GM23248 (cell line): ENCODE results near the gene GSDME. TPM values are rescaled to one million over a fixed set of nuclear protein-coding genes. Genes with fewer than 3 reads are reported as not detected.

Source experiments
- DNase-seq: peaks from one replicate; pipeline ENCODE4 v3.0.0-alpha.2; 2015
- H2AFZ ChIP-seq: fragments of 200-600 bp; sonication (generic); 2 replicates; pipeline ENCODE4 v1.6.1; 2016; ENCODE audit warnings: antibody characterized with exemption
- H3F3A ChIP-seq: fragments of 200-600 bp; sonication (generic); 2 replicates; pipeline ENCODE4 v1.6.1; 2016; ENCODE audit warnings: mild to moderate bottlenecking, antibody characterized with exemption, mixed run types; ENCODE audit not compliant: insufficient read depth
- H3K27ac ChIP-seq: fragments of 200-600 bp; sonication (generic); 2 replicates; pipeline ENCODE4 v1.5.1; 2016; ENCODE audit warnings: mild to moderate bottlenecking
- H3K27me3 ChIP-seq: fragments of 200-600 bp; sonication (generic); replicated peaks from 2 replicates; pipeline ENCODE4 v1.6.1; 2016; ENCODE audit warnings: mild to moderate bottlenecking; ENCODE audit not compliant: insufficient read depth
- H3K36me3 ChIP-seq: fragments of 200-600 bp; sonication (generic); 2 replicates; pipeline ENCODE4 v1.6.1; 2016; ENCODE audit warnings: low read depth, mild to moderate bottlenecking
- H3K4me1 ChIP-seq: fragments of 200-600 bp; sonication (generic); 2 replicates; pipeline ENCODE4 v1.6.1; 2016; ENCODE audit warnings: mild to moderate bottlenecking; ENCODE audit not compliant: insufficient read depth
- H3K4me2 ChIP-seq: fragments of 200-600 bp; sonication (generic); one replicate; pipeline ENCODE4 v1.6.1; 2016; ENCODE audit warnings: mild to moderate bottlenecking; ENCODE audit not compliant: unreplicated experiment
- H3K4me3 ChIP-seq: fragments of 200-600 bp; sonication (generic); 2 replicates; pipeline ENCODE4 v1.5.1; 2016; ENCODE audit warnings: mild to moderate bottlenecking
- H3K79me2 ChIP-seq: fragments of 200-600 bp; sonication (generic); 2 replicates; pipeline ENCODE4 v1.6.1; 2016; ENCODE audit warnings: mild to moderate bottlenecking; ENCODE audit not compliant: insufficient read depth
- H3K9ac ChIP-seq: fragments of 200-600 bp; sonication (generic); 2 replicates; pipeline ENCODE4 v1.6.1; 2016; ENCODE audit warnings: mild to moderate bottlenecking
- H3K9me2 ChIP-seq: fragments of 200-600 bp; sonication (generic); 2 replicates; pipeline ENCODE4 v1.6.1; 2016; ENCODE audit warnings: mixed run types, mild to moderate bottlenecking, moderate library complexity; ENCODE audit not compliant: insufficient read depth
- H3K9me3 ChIP-seq: fragments of 200-600 bp; sonication (generic); one replicate; pipeline ENCODE4 v1.6.1; 2017; ENCODE audit warnings: low read depth
- H4K20me1 ChIP-seq: fragments of 200-600 bp; sonication (generic); 2 replicates; pipeline ENCODE4 v1.6.0; 2016; ENCODE audit not compliant: insufficient read depth
- EZH2 ChIP-seq: fragments of 200-600 bp; sonication (generic); IDR thresholded peaks from 2 replicates; pipeline ENCODE4 v1.6.1; 2018; ENCODE audit warnings: antibody characterized with exemption, mild to moderate bottlenecking; ENCODE audit not compliant: insufficient read depth, poor library complexity, severe bottlenecking
- EZH2phosphoT487 ChIP-seq: fragments of 200-600 bp; sonication (generic); IDR thresholded peaks from 2 replicates; pipeline ENCODE4 v1.6.1; 2018; ENCODE audit warnings: antibody characterized with exemption, moderate library complexity, mild to moderate bottlenecking, low read depth; ENCODE audit not compliant: insufficient read depth
- WGBS, 2 experiments: methylation state at CpG; one replicate each; pipeline ENCODE4 v1.1.6; 2015 to 2017; ENCODE audit warnings: low lambda C conversion rate in 2 of 2, low coverage in 1 of 2; ENCODE audit errors: missing lambda C conversion rate in 2 of 2; 5-methylcytosine and 5-hydroxymethylcytosine counted together
- in situ Hi-C: fragments of 300-500 bp; cut with MboI; formaldehyde crosslinking; loops from 2 replicates; pipeline ENCODE4 v1.15.0; 2020
- polyA plus RNA-seq: library from polyadenylated mRNA; unstranded; fragments of >200 nt; fragmentation: Nextera tagmentation; extraction: Ambion mirVana; gene quantifications from 2 replicates; pipeline ENCODE4 v1.2.1, GENCODE V29; 2016
- total RNA-seq: library from RNA; depleted of rRNA; stranded (reverse); fragments of >200 nt; shearing (Covaris generic); gene quantifications from 2 replicates; pipeline ENCODE4 v1.2.3, GENCODE V29; 2014

The GSDME gene
- total and polyA plus RNA-seq, 2 experiments from 2014 or later, result 39.4 to 49.4 TPM

DNA sequence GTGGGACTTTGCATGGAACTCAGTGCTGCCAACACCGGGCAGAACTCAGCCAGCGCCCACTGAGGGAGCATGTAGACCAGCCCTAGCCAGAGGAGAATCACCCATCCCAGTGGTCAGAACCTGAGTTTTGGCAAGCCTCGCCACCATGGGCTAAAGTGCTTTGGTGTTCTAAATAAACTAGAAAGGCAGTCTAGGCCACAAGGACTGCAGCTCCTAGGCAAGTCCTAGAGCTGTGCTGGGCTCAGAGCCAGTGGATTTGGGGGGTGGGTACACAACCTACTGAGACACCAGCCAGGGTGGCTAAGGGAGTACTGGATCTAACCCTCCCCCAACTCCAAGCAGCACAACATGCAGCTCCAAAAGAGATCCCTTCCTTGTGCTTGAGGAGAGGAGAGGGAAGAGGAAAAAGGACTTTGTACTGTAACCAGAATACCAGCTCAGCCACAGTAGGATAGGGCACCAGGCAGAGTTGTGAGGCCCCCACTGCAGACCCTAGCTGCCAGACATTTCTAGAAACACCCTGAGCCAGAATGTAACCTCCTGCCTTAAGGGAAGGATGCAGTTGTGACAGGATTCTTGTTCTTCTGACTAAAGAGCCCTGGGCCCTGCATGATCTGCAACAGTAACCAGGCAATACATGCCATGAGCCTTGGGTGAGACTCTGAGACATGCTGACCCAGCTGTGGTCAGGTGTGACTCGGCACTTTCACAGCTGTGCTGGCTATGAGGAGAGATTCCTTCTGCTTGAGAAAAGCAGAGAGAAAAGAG, 24.4 kb downstream of the GSDME start:
- no peak overlapping the region for H2AFZ ChIP-seq
- no peaks in the 10 kb centered on the region for H3K9me3 ChIP-seq
- no peaks in the 10 kb centered on the region for H3K36me3 ChIP-seq
- H3K27me3 ChIP-seq, result no peaks in the 10 kb centered on the region
- TF ChIP-seq EZH2 (no peak), EZH2phosphoT487 (no peak)
- peak overlapping the region; percentile 81 for H3K27ac ChIP-seq
- in situ Hi-C loops, result no loop called here
- WGBS, 2 experiments, result 74 to 78% methylated on average over 4 of the region's 4 CpGs
- peaks cover 36% of the 10 kb centered on the region for H3K4me1 ChIP-seq
- H3K79me2 ChIP-seq, result peaks cover 25% of the 10 kb centered on the region
- no peak overlapping the region for H3K4me3 ChIP-seq
- no peaks in the 10 kb centered on the region for H3K9me2 ChIP-seq
- H4K20me1 ChIP-seq, result no peaks in the 10 kb centered on the region
- H3F3A ChIP-seq, result peaks cover 21% of the 10 kb centered on the region
- H3K9ac ChIP-seq, result peak overlapping the region; percentile 60
- H3K4me2 ChIP-seq, result no peak overlapping the region
- peak; percentile 93 for DNase-seq

GRCh38 chr7:24731313-24731712, 26.0 kb downstream of the GSDME start:
- no peaks in the 10 kb centered on the region for H4K20me1 ChIP-seq
- H2AFZ ChIP-seq, result no peak overlapping the region
- H3K36me3 ChIP-seq, result no peaks in the 10 kb centered on the region
- DNase-seq, result no peak
- no peak for TF ChIP-seq EZH2
- no peak for TF ChIP-seq EZH2phosphoT487
- H3K4me3 ChIP-seq, result no peak overlapping the region
- H3K9ac ChIP-seq, result no peak overlapping the region
- no peaks in the 10 kb centered on the region for H3K27me3 ChIP-seq
- no peak overlapping the region for H3K4me2 ChIP-seq
- H3K79me2 ChIP-seq, result peaks cover 15% of the 10 kb centered on the region
- no peaks in the 10 kb centered on the region for H3K9me3 ChIP-seq
- peaks cover 21% of the 10 kb centered on the region for H3F3A ChIP-seq
- no peak overlapping the region for H3K27ac ChIP-seq
- in situ Hi-C loops, result no loop called here
- no peaks in the 10 kb centered on the region for H3K9me2 ChIP-seq
- H3K4me1 ChIP-seq, result peaks cover 36% of the 10 kb centered on the region
- 94 to 98% methylated on average over 13 of the region's 13 CpGs for WGBS, 2 experiments

DNA sequence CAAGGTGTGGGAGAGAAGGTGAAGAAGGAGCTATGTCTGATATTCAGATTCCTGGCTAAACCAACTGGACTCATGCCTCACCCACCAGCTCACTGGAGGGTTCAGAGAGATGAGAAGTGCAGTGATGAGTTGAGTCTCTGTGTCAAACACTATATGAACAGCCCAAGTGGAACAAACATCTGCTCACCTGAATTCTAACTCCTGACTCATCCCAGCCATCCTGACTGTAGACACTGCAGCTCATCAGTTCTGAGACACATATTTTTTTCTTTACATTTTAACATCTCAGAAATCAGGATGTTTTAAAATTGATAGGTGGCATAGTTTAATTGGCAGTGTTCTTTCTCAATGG, 27.3 kb downstream of the GSDME start:
- H3K9ac ChIP-seq, result no peak overlapping the region
- H2AFZ ChIP-seq, result no peak overlapping the region
- H4K20me1 ChIP-seq, result no peaks in the 10 kb centered on the region
- in situ Hi-C loops, result no loop called here
- no peaks in the 10 kb centered on the region for H3K27me3 ChIP-seq
- peaks cover 36% of the 10 kb centered on the region for H3K4me1 ChIP-seq
- H3K36me3 ChIP-seq, result no peaks in the 10 kb centered on the region
- no peaks in the 10 kb centered on the region for H3K9me3 ChIP-seq
- no peak overlapping the region for H3K27ac ChIP-seq
- TF ChIP-seq EZH2, result no peak
- TF ChIP-seq EZH2phosphoT487, result no peak
- H3K79me2 ChIP-seq, result peaks cover 8% of the 10 kb centered on the region
- no peaks in the 10 kb centered on the region for H3K9me2 ChIP-seq
- H3K4me3 ChIP-seq, result no peak overlapping the region
- peaks cover 21% of the 10 kb centered on the region for H3F3A ChIP-seq
- H3K4me2 ChIP-seq, result no peak overlapping the region
- DNase-seq, result no peak

DNA sequence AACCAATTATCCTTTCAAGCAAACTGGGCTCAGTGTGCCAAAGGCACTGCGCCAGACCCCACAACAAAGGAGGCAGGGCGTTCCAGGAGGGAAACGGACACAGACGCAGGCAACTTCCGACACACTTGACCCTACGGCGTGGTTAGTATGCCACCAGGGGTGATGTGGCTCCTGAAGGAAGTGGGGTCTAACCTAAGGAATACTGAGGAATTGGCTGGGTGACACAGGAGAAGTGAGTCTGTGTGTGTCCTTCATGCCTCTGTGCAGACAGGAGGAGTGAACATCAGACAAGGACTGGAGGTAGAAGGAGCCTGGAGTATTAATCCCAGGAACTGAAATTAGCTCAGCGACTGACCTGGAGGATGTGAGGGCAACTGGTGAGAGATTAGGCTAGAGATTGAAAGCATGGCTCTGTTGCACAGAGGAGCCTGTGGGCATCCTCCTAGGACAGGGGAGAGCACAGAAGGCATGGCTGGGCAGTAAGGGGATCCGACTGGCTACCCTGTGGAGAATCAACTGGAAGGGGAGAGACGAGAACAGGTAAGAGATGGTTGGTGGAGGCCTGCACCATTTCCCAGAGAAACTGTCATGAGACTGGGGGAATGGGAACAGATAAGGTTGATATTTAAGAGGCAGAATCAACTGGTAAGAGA, 27.8 kb downstream of the GSDME start:
- Histone ChIP-seq H3K9ac (0 out of 2 replicates have a peak overlapping the region, but pooled peaks have one; percentile 6), H3K4me3 (no peak overlapping the region), H2AFZ (no peak overlapping the region), H3F3A (peaks cover 18% of the 10 kb centered on the region), H3K79me2 (peaks cover 8% of the 10 kb centered on the region), H3K27me3 (no peaks in the 10 kb centered on the region), H3K4me2 (peak overlapping the region; percentile 41), H3K9me2 (no peaks in the 10 kb centered on the region), H3K4me1 (peaks cover 31% of the 10 kb centered on the region), H3K9me3 (no peaks in the 10 kb centered on the region), H3K27ac (peak overlapping the region; percentile 38; the same call in 1 of the 2 replicates), H4K20me1 (no peaks in the 10 kb centered on the region), H3K36me3 (no peaks in the 10 kb centered on the region)
- TF ChIP-seq EZH2phosphoT487 (no peak), EZH2 (no peak)
- in situ Hi-C loops, result no loop called here
- no peak for DNase-seq
- WGBS, 2 experiments, result 71 to 76% methylated on average over 10 of the region's 10 CpGs
